OCI-LY3 (cell line): Measurements from ENCODE around the gene DDX5.

Experiments
- EZH2phosphoT487 ChIP-seq: fragments of 200-600 bp; shearing (Covaris generic); IDR thresholded peaks from 2 replicates; pipeline ENCODE4 v1.6.1; 2018; ENCODE audit warnings: antibody characterized with exemption, mixed run types, low read depth
- TF ChIP-seq, protein P1 (sequence below): fragments of 200-600, 300-600 bp; sonication (generic); IDR thresholded peaks from 2 replicates; pipeline ENCODE4 v1.5.1; 2014; ENCODE audit warnings: antibody characterized with exemption, low read length, low read depth

DNA sequence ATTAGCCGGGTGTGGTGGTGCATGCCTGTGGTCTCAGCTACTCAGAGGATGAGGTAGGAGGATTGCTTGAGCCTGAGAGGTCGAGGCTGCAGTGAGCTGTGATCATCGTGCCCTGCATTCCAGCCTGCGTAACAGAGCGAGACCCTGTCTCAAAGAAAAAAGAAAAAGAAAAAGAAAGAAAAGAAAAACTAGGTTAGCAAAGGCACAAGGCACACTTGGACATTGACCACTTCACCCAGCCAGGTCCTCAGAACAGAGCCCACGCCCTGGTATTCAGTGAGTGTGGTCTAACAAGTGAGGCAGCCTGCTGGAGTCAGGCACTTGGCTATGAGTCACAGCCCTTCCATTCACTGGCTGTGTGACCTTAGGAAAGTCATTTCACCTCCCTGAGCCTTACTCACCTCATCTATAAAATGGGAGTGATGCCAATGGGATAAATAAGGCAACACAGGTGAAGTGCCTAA lies 46.8 kb downstream of the DDX5 start:
- TF ChIP-seq, protein P1, sequence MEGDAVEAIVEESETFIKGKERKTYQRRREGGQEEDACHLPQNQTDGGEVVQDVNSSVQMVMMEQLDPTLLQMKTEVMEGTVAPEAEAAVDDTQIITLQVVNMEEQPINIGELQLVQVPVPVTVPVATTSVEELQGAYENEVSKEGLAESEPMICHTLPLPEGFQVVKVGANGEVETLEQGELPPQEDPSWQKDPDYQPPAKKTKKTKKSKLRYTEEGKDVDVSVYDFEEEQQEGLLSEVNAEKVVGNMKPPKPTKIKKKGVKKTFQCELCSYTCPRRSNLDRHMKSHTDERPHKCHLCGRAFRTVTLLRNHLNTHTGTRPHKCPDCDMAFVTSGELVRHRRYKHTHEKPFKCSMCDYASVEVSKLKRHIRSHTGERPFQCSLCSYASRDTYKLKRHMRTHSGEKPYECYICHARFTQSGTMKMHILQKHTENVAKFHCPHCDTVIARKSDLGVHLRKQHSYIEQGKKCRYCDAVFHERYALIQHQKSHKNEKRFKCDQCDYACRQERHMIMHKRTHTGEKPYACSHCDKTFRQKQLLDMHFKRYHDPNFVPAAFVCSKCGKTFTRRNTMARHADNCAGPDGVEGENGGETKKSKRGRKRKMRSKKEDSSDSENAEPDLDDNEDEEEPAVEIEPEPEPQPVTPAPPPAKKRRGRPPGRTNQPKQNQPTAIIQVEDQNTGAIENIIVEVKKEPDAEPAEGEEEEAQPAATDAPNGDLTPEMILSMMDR: no peak
- no peak for TF ChIP-seq EZH2phosphoT487
